Thyroid gland (tissue), 4 donors: ENCODE measurements around the gene CCDC7.

Source experiments
- CTCF ChIP-seq, 6 experiments: fragments of 200-600 bp in 3 of 6; fragments of 450-650 bp in 3 of 6; sonication (generic) in 3 of 6; IDR thresholded peaks; one replicate each; pipeline ENCODE4 v1.5.1; 2016 to 2019; ENCODE audit warnings: antibody characterized with exemption in 6 of 6, mild to moderate bottlenecking in 2 of 6, inconsistent platforms in 1 of 6, moderate library complexity in 1 of 6
- POLR2A ChIP-seq, 2 donors: fragments of 450-650 bp; IDR thresholded peaks; one replicate each; pipeline ENCODE4 v1.6.1; 2017; ENCODE audit warnings: antibody characterized with exemption in 2 of 2, mild to moderate bottlenecking in 2 of 2, moderate library complexity in 1 of 2

DNA sequence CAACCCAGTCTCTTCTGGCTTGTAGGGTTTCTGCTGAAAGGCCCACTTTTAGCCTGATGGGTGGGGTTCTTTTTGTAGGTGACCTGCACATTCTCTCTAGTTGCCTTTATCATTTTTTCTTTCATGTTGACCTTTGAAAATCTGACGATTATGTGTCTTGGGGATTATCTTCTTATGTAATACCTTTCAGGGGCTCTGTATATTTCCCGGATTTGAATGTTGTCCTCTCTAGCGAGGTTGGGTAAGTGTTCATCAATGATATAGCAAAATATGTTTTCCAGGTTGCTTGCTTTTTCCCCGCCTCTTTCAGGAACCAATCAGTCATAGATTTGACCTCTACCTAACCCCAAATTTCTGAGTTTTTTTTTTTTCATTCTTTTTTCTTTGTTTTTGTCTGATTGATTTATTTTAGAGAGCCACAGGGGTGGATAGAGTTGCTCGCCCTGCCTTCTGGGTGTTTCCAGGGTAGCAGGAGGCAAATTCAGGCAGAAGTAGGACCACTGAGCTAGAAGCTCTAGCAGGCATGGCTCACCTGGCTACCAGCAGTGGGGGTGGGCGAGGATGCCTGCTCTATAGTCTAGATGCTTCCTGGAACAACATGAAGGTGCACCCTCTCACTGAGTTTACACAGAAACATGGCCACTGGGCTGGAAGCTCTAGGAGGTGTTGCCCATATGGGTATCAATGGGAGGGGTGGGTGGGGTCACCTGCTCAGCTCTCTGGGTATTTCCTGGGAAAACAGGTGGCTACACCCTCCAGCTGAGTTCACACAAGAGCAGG is 94.9 kb downstream of the CCDC7 start:
- no peak for TF ChIP-seq CTCF (IDR thresholded peaks at IDR 0.05)
- no peak for TF ChIP-seq POLR2A (IDR thresholded peaks at IDR 0.05)
